CD4-positive, alpha-beta T cell treated with Interleukin-17A for 1 hour (primary cell): ENCODE measurements around the gene MYO6.

Source experiments
- DNase-seq: peaks from one replicate; pipeline ENCODE4 v3.0.0-alpha.2; 2020

MYO6 gene

GRCh38 chr6:75968143-75968542 is 219.1 kb downstream of the MYO6 start:
- DNase-seq, result no peak
